Thyroid gland (tissue), 4 donors: ENCODE results near the gene L3MBTL4.

Experiments
- CTCF ChIP-seq, 6 experiments: fragments of 200-600 bp in 3 of 6; fragments of 450-650 bp in 3 of 6; sonication (generic) in 3 of 6; IDR thresholded peaks; one replicate each; pipeline ENCODE4 v1.5.1; 2016 to 2019; ENCODE audit warnings: antibody characterized with exemption in 6 of 6, mild to moderate bottlenecking in 2 of 6, inconsistent platforms in 1 of 6, moderate library complexity in 1 of 6
- POLR2A ChIP-seq, 2 donors: fragments of 450-650 bp; IDR thresholded peaks; one replicate each; pipeline ENCODE4 v1.6.1; 2017; ENCODE audit warnings: antibody characterized with exemption in 2 of 2, mild to moderate bottlenecking in 2 of 2, moderate library complexity in 1 of 2

GRCh38 chr18:6286585-6286984 lies 128.1 kb downstream of the L3MBTL4 start:
- no peak for TF ChIP-seq CTCF (IDR thresholded peaks at IDR 0.05)
- no peak for TF ChIP-seq POLR2A (IDR thresholded peaks at IDR 0.05)
